Liver (tissue), 9 donors: ENCODE results near the gene GOSR2. TPM values are rescaled to one million over a fixed set of nuclear protein-coding genes. Genes with fewer than 3 reads are reported as not detected.

Source experiments
- DNase-seq: peaks from one replicate; pipeline ENCODE4 v3.0.0-alpha.2; 2017; ENCODE audit warnings: low spot score
- H3K27ac ChIP-seq, 2 donors: one replicate each; pipeline ENCODE4 v1.7.0; 2013; ENCODE audit warnings: inconsistent platforms in 2 of 2, low read length in 2 of 2, control low read depth in 1 of 2, low read depth in 1 of 2, mild to moderate bottlenecking in 1 of 2
- H3K27me3 ChIP-seq, 4 donors: one replicate each; pipeline versions ENCODE4 v1.6.1 to v1.7.0; 2013; ENCODE audit warnings: low read length in 3 of 4, inconsistent platforms in 1 of 4, mild to moderate bottlenecking in 1 of 4, moderate library complexity in 1 of 4; ENCODE audit not compliant: control insufficient read depth in 4 of 4, insufficient read depth in 4 of 4
- H3K36me3 ChIP-seq, 4 donors: one replicate each; pipeline versions ENCODE4 v1.6.1 to v1.7.0; 2013; ENCODE audit warnings: low read length in 3 of 4, mild to moderate bottlenecking in 3 of 4, low read depth in 1 of 4, moderate library complexity in 1 of 4; ENCODE audit not compliant: control insufficient read depth in 4 of 4, insufficient read depth in 3 of 4
- H3K4me1 ChIP-seq, 4 donors: one replicate each; pipeline versions ENCODE4 v1.6.1 to v1.7.0; 2013; ENCODE audit warnings: low read length in 3 of 4, mild to moderate bottlenecking in 3 of 4, moderate library complexity in 1 of 4; ENCODE audit not compliant: control insufficient read depth in 4 of 4, insufficient read depth in 4 of 4
- H3K4me3 ChIP-seq, 3 donors: one replicate each; pipeline versions ENCODE4 v1.6.1 to v1.7.0; 2013; ENCODE audit warnings: low read length in 3 of 3, control low read depth in 1 of 3, low read depth in 1 of 3, mild to moderate bottlenecking in 1 of 3
- H3K9ac ChIP-seq, 2 donors: one replicate each; pipeline ENCODE4 v1.7.0; 2013; ENCODE audit warnings: low read length in 2 of 2, mild to moderate bottlenecking in 2 of 2, moderate library complexity in 2 of 2, control low read depth in 1 of 2, low read depth in 1 of 2
- H3K9me3 ChIP-seq, 4 donors: one replicate each; pipeline versions ENCODE4 v1.6.1 to v1.7.0; 2013; ENCODE audit warnings: low read length in 3 of 4; ENCODE audit not compliant: control insufficient read depth in 4 of 4
- CTCF ChIP-seq: fragments of 150-350 bp; IDR thresholded peaks from 2 replicates; pipeline ENCODE4 v1.5.1; 2017; ENCODE audit warnings: improper control_type of control experiment, low read depth, low read length; ENCODE audit not compliant: missing input control
- EGR1 ChIP-seq, 2 donors: IDR thresholded peaks; 2 replicates each; pipeline ENCODE4 v1.6.1; 2016 to 2018; ENCODE audit warnings: antibody characterized with exemption in 2 of 2, low read depth in 2 of 2
- FOXA1 ChIP-seq: IDR thresholded peaks from 2 replicates; pipeline ENCODE4 v1.6.1; 2016; ENCODE audit warnings: antibody characterized with exemption
- GABPA ChIP-seq, 2 donors: IDR thresholded peaks in 1 of 2; conservative IDR thresholded peaks in 1 of 2; 2 replicates each; pipeline ENCODE4 v1.6.1; 2016; ENCODE audit warnings: antibody characterized with exemption in 2 of 2, mild to moderate bottlenecking in 1 of 2, moderate library complexity in 1 of 2
- HNF4A ChIP-seq, 2 donors: conservative IDR thresholded peaks; 2 replicates each; pipeline ENCODE4 v1.6.1; 2016; ENCODE audit warnings: antibody characterized with exemption in 2 of 2, mild to moderate bottlenecking in 2 of 2
- JUND ChIP-seq, 2 donors: IDR thresholded peaks; 2 replicates each; pipeline ENCODE4 v1.6.1; 2016; ENCODE audit warnings: antibody characterized with exemption in 2 of 2
- MAX ChIP-seq: IDR thresholded peaks from 2 replicates; pipeline ENCODE4 v1.6.1; 2016; ENCODE audit warnings: antibody characterized with exemption
- NR2F2 ChIP-seq: IDR thresholded peaks from 2 replicates; pipeline ENCODE4 v1.6.1; 2016; ENCODE audit warnings: antibody characterized with exemption
- RAD21 ChIP-seq, 2 donors: IDR thresholded peaks; 2 replicates each; pipeline ENCODE4 v1.6.1; 2016; ENCODE audit warnings: antibody characterized with exemption in 2 of 2, mild to moderate bottlenecking in 2 of 2
- REST ChIP-seq: IDR thresholded peaks from 2 replicates; pipeline ENCODE4 v1.6.1; 2016; ENCODE audit warnings: antibody characterized with exemption, mild to moderate bottlenecking
- RXRA ChIP-seq, 2 donors: IDR thresholded peaks; 2 replicates each; pipeline ENCODE4 v1.6.1; 2017 to 2018; ENCODE audit warnings: antibody characterized with exemption in 2 of 2, mild to moderate bottlenecking in 1 of 2
- TAF1 ChIP-seq: conservative IDR thresholded peaks from 2 replicates; pipeline ENCODE4 v1.6.1; 2016; ENCODE audit warnings: antibody characterized with exemption, mild to moderate bottlenecking
- YY1 ChIP-seq: IDR thresholded peaks from 2 replicates; pipeline ENCODE4 v1.6.1; 2016; ENCODE audit warnings: antibody characterized with exemption, mild to moderate bottlenecking
- WGBS: extraction: QIAGEN DNeasy Blood & Tissue Kit; methylation state at CpG from one replicate; pipeline ENCODE4 v1.1.7; 2013; 5-methylcytosine and 5-hydroxymethylcytosine counted together
- polyA plus RNA-seq, 2 donors: library from polyadenylated mRNA; stranded (reverse) in 1 of 2; unstranded in 1 of 2; fragments of 200-250 nt in 1 of 2; fragments of >200 nt in 1 of 2; fragmentation: Nextera tagmentation in 1 of 2; extraction: Ambion mirVana in 1 of 2; gene quantifications; one replicate each; pipeline versions ENCODE4 v1.2.1 to v1.2.3, GENCODE V29; 2013 to 2015
- total RNA-seq, 2 donors: library from RNA; depleted of rRNA; stranded (reverse); fragments of >200 nt; gene quantifications; one replicate each; pipeline ENCODE4 v1.2.3, GENCODE V29; 2014
- TF ChIP-seq, protein P1 (sequence below): IDR thresholded peaks from 2 replicates; pipeline ENCODE4 v1.6.1; 2016; ENCODE audit warnings: antibody characterized with exemption
- TF ChIP-seq, protein P2 (sequence below): IDR thresholded peaks from 2 replicates; pipeline ENCODE4 v1.6.1; 2016; ENCODE audit warnings: antibody characterized with exemption
- donor health status: healthy.
- donor health status: healthy.
- donor health status: healthy.
- donor health status: healthy.
- donor health status: healthy.

The GOSR2 gene
- total and polyA plus RNA-seq, 4 donors = 19.9 to 43.8 (median 21.0) TPM

DNA sequence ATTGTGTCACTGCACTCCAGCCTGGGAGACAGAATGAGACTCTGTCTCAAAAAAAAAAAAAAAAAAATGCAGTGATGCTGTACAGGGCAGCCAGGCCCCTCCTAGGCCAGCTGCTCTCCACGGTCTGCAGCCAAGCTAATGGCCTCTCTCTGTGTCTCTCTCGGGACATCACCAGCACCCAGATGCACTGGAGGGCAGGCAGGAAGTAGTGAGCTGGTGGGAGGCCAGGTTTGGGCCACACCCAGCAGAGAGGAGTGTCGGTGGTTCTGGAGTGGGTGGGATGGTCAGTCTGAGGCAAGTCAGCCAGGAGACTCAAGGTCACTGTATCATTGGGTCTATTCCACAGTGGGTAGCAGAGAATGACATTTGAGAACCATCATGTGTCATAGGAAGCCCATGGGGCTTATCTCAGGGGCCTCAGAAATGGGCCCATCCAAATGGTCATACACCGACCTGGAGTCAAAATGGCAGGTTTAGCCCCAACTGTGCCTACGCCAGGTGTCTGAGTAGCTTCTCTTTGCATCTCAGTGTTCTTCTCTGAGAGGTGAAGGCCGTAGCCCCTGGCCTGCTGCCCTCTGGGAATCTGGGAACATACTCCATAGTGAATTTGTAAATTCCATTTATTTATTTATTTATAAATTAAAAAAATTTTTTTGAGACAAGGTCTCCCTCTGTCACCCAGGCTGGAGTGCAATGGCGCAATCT, 48.9 kb upstream of the GOSR2 start (continued):
- TF ChIP-seq, protein P1, sequence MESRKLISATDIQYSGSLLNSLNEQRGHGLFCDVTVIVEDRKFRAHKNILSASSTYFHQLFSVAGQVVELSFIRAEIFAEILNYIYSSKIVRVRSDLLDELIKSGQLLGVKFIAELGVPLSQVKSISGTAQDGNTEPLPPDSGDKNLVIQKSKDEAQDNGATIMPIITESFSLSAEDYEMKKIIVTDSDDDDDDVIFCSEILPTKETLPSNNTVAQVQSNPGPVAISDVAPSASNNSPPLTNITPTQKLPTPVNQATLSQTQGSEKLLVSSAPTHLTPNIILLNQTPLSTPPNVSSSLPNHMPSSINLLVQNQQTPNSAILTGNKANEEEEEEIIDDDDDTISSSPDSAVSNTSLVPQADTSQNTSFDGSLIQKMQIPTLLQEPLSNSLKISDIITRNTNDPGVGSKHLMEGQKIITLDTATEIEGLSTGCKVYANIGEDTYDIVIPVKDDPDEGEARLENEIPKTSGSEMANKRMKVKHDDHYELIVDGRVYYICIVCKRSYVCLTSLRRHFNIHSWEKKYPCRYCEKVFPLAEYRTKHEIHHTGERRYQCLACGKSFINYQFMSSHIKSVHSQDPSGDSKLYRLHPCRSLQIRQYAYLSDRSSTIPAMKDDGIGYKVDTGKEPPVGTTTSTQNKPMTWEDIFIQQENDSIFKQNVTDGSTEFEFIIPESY = no peak
- TF ChIP-seq TAF1 (no peak), MAX (no peak)

GRCh38 chr17:46874906-46875305, 48.1 kb upstream of the GOSR2 start:
- no peak overlapping the region for H3K4me3 ChIP-seq
- H3K27me3 ChIP-seq = no peaks in the 10 kb centered on the region
- no peak overlapping the region for H3K27ac ChIP-seq
- H3K4me1 ChIP-seq = peaks cover 2 to 17% (median 12%) of the 10 kb centered on the region in 4 donors
- no peaks in the 10 kb centered on the region for H3K36me3 ChIP-seq
- WGBS = 89% methylated on average over 16 of the region's 16 CpGs
- H3K9ac ChIP-seq = no peak overlapping the region
- no peak for TF ChIP-seq GABPA (IDR thresholded peaks at IDR 0.05 in 1 of 2, conservative IDR thresholded peaks at IDR 0.05 in 1 of 2)
- TF ChIP-seq EGR1 (IDR thresholded peaks at IDR 0.05; ENCODE audit: low read depth in 2 of 2) = no peak
- TF ChIP-seq, protein P2, sequence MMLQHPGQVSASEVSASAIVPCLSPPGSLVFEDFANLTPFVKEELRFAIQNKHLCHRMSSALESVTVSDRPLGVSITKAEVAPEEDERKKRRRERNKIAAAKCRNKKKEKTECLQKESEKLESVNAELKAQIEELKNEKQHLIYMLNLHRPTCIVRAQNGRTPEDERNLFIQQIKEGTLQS = no peak
- TF ChIP-seq MAX = no peak
- no peak for TF ChIP-seq RAD21 (IDR thresholded peaks at IDR 0.05)
- no peak for TF ChIP-seq CTCF
- TF ChIP-seq RXRA (IDR thresholded peaks at IDR 0.05) = no peak
- TF ChIP-seq, protein P1 = no peak
- TF ChIP-seq FOXA1 = no peak
- TF ChIP-seq JUND (IDR thresholded peaks at IDR 0.05) = no peak
- no peak for TF ChIP-seq REST
- TF ChIP-seq TAF1 = no peak
- TF ChIP-seq YY1 = no peak
- TF ChIP-seq NR2F2 = no peak
- TF ChIP-seq HNF4A (conservative IDR thresholded peaks at IDR 0.05) = no peak
- no peak for DNase-seq
- H3K9me3 ChIP-seq = no peaks in the 10 kb centered on the region
